Natural killer cell treated with Interleukin-12 subunit alpha and Interleukin-12 subunit beta and Interleukin-15 and Interleukin-18, amount 100 ng/mL, for 72 hours (primary cell): ENCODE measurements around the gene NOX5. TPM values are rescaled to one million over a fixed set of nuclear protein-coding genes. Genes with fewer than 3 reads are reported as not detected.
A peak's percentile ranks its signal among the peaks of the same experiment; 100 is the strongest.

Source experiments
- ATAC-seq, 2 donors: fragments of 150-1000 bp; cut with Tn5 transposase in 1 of 2; sonication (Bioruptor Pico), chemical (Tn5 transposase) in 1 of 2; 2 replicates each; pipeline ENCODE4 v1.10.0; 2021
- DNase-seq: peaks from one replicate; pipeline ENCODE4 v3.0.0; 2022; ENCODE audit warnings: low spot score
- H3K27ac Mint-ChIP-seq, 2 donors: 1 replicate in 1 of 2; 2 replicates in 1 of 2; pipeline ENCODE4 v1.8.0; 2022; ENCODE audit warnings: mixed read lengths in 2 of 2, mild to moderate bottlenecking in 1 of 2, moderate library complexity in 1 of 2
- H3K27me3 Mint-ChIP-seq, 2 donors: 1 replicate in 1 of 2; 2 replicates in 1 of 2; pipeline ENCODE4 v1.8.0; 2022; ENCODE audit warnings: mixed read lengths in 2 of 2
- H3K36me3 Mint-ChIP-seq: one replicate; pipeline ENCODE4 v1.8.0; 2022; ENCODE audit warnings: mixed read lengths
- H3K4me1 Mint-ChIP-seq, 2 donors: 1 replicate in 1 of 2; 2 replicates in 1 of 2; pipeline ENCODE4 v1.8.0; 2022; ENCODE audit warnings: low read depth in 2 of 2, mixed read lengths in 2 of 2, mild to moderate bottlenecking in 1 of 2
- H3K4me3 Mint-ChIP-seq: one replicate; pipeline ENCODE4 v1.8.0; 2022; ENCODE audit warnings: mixed read lengths
- H3K9me3 Mint-ChIP-seq: 2 replicates; pipeline ENCODE4 v1.8.0; 2022; ENCODE audit warnings: mixed read lengths
- total RNA-seq, 2 donors: library from RNA; stranded (reverse); gene quantifications; one replicate each; pipeline ENCODE4 v1.2.3, GENCODE V29; 2022

Gene NOX5
- total RNA-seq, 2 donors from 2014 or later, result not detected

DNA sequence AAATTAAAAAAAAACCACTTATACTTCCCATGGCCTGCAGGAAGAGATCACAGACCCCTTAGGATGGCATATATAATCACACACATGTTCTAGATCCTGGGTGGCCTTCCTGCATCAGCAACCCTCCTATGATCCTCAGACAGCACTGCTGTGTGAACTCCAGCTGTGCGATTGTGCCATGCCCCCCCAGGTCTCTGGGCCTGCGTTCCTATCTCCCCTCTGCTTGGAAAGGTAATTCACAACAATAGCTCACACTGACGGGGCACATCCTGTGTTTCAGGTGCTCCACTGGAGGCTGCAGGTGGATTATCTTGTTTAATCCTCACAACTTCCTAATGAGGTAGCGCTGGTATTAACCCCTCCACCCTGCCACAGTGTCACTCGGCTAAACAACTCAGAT, 74.8 kb downstream of the NOX5 start:
- no peaks in the 10 kb centered on the region for H3K4me1 Mint-ChIP-seq
- no peaks in the 10 kb centered on the region for H3K9me3 Mint-ChIP-seq
- H3K27me3 Mint-ChIP-seq, result peaks cover 26 to 44% of the 10 kb centered on the region in 2 donors
- H3K36me3 Mint-ChIP-seq, result no peaks in the 10 kb centered on the region
- H3K27ac Mint-ChIP-seq, result no peak overlapping the region
- ATAC-seq (no peak), DNase-seq (no peak)
- H3K4me3 Mint-ChIP-seq, result no peak overlapping the region

DNA sequence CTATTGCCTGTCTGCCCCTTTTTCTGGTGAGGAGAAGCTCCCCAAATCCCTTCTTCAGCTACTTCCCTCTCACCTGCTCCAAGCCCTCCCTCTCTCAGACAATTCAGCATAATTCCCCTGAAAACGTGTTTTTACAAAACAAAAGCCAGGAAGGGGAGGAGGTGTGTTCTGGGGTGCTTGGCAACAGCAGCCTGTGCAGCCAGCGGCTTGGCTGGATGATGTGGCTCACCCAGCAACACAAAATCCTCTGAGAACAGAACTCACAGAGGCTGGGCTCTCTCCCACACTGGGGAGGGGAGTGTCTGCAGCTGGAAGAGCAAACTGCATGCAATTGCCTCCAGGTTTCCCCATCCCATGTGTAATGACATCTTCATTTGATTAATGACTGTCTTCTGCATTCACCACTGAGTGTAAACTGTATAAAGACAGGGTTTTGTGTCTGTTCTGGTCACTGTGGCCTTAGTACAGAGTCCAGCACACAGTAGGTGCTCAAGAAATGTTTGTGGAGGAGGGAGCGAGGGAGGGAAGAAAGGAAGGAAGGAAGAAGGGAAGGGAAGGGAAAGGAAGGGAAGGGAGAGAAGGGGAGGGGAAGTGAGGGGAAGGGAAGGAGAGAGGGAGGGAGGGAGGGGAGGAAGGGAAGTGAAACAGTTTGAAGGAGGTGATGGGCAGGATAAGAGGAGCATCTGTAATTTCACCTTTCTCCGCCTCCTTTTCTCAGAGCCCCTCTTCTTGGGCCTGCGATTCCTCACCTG, 75.9 kb downstream of the NOX5 start:
- Mint-ChIP-seq H3K4me3 (no peak overlapping the region), H3K4me1 (no peaks in the 10 kb centered on the region), H3K27me3 (peaks cover 21 to 32% of the 10 kb centered on the region in 2 donors), H3K27ac (no peak overlapping the region), H3K36me3 (no peaks in the 10 kb centered on the region), H3K9me3 (no peaks in the 10 kb centered on the region)
- ATAC-seq (no peak), DNase-seq (no peak)

DNA sequence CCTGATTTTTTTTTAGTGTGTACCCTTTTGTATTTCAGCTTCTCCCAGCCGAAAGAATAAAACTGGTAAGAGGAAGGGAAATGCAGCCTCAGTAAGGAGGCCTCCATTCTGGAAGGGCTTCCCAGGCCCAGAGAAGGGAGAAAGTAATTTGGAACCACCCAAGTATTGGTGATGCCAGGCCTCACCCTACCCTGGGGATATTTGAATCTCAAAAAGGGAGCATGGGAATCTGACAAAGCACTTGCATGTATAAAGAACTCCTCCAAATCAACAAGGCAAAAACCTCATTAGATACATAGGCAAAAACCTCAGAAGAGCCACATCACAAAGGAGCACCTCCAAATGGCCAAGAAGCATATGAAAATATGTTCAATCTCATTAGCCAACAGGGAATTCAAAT, 77.2 kb downstream of the NOX5 start:
- peaks cover 0 to 4% of the 10 kb centered on the region in 2 donors for H3K4me1 Mint-ChIP-seq
- peaks cover 20 to 28% of the 10 kb centered on the region in 2 donors for H3K27me3 Mint-ChIP-seq
- H3K4me3 Mint-ChIP-seq, result no peak overlapping the region
- H3K36me3 Mint-ChIP-seq, result no peaks in the 10 kb centered on the region
- ATAC-seq (no peak), DNase-seq (no peak)
- H3K27ac Mint-ChIP-seq, result no peak overlapping the region
- H3K9me3 Mint-ChIP-seq, result no peaks in the 10 kb centered on the region

DNA sequence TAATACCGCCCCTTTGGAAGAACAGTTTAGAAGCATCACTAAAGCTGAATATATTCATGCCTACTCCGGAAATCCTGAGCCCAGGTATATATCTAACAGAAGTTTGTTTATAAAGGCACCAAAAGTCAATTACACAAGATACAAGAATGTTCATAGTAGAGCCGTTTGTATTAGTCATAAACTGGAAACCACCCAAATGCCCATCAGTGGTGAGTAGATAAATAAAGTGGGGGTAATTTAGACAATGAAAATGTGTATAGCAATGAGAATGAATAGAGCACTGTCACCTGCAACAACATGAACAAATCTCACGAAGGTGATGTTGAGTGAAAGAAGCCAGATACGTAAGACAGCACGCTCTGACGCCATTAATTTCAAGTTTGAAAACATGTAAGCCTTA, 77.7 kb downstream of the NOX5 start:
- ATAC-seq, result no peak
- H3K4me3 Mint-ChIP-seq, result no peak overlapping the region
- H3K27me3 Mint-ChIP-seq, result peaks cover 20 to 27% of the 10 kb centered on the region in 2 donors
- DNase-seq, result no peak
- no peaks in the 10 kb centered on the region for H3K36me3 Mint-ChIP-seq
- no peaks in the 10 kb centered on the region for H3K9me3 Mint-ChIP-seq
- H3K27ac Mint-ChIP-seq, result no peak overlapping the region
- peaks cover 0 to 4% of the 10 kb centered on the region in 2 donors for H3K4me1 Mint-ChIP-seq

DNA sequence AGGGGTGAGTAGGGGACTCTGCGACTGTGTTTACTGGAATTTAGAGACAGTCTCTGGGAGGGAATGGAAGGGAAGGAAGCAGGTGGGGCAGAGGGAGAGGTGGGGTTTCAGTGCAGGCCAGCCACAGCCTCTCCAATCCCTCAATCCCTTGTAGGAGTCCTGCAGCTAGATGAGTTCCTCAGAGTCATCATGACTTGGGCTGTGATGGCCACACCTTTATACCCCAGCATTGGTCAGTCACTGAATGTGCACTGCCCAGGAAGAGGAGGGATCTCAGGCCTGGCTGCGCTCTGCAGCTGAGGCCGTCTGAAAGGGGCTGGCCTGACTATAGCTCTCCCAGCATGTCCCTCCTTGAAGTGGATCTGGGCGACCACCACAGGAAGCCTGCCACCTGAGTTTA, 78.6 kb downstream of the NOX5 start:
- Mint-ChIP-seq H3K36me3 (no peaks in the 10 kb centered on the region), H3K27me3 (peaks cover 14 to 17% of the 10 kb centered on the region in 2 donors), H3K27ac (no peak overlapping the region), H3K4me1 (peaks cover 0 to 4% of the 10 kb centered on the region in 2 donors), H3K4me3 (no peak overlapping the region), H3K9me3 (no peaks in the 10 kb centered on the region)
- ATAC-seq (no peak), DNase-seq (no peak)

DNA sequence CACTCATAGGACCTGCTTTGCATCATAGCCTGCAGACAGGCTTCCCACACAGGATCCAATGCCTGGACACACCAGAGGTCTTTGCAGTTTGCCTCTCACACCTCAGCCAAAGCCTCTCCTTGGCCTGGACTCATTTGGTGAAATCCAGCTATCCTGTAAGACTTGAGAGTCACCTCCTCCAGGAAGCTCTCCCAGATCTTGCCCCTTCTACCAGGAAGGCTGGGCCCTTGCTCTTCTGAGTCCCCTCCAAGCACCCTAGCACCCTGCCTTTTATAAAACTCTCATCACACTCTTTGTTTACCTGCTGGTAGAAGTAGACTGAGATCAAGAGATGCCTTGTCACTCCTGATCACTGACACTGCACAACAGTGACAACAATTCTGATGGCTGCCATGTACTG, 79.1 kb downstream of the NOX5 start:
- DNase-seq (no peak), ATAC-seq (no peak)
- Mint-ChIP-seq H3K4me1 (peaks cover 0 to 4% of the 10 kb centered on the region in 2 donors), H3K4me3 (no peak overlapping the region), H3K27ac (no peak overlapping the region), H3K9me3 (no peaks in the 10 kb centered on the region), H3K27me3 (peaks cover 12 to 13% of the 10 kb centered on the region in 2 donors), H3K36me3 (no peaks in the 10 kb centered on the region)

DNA sequence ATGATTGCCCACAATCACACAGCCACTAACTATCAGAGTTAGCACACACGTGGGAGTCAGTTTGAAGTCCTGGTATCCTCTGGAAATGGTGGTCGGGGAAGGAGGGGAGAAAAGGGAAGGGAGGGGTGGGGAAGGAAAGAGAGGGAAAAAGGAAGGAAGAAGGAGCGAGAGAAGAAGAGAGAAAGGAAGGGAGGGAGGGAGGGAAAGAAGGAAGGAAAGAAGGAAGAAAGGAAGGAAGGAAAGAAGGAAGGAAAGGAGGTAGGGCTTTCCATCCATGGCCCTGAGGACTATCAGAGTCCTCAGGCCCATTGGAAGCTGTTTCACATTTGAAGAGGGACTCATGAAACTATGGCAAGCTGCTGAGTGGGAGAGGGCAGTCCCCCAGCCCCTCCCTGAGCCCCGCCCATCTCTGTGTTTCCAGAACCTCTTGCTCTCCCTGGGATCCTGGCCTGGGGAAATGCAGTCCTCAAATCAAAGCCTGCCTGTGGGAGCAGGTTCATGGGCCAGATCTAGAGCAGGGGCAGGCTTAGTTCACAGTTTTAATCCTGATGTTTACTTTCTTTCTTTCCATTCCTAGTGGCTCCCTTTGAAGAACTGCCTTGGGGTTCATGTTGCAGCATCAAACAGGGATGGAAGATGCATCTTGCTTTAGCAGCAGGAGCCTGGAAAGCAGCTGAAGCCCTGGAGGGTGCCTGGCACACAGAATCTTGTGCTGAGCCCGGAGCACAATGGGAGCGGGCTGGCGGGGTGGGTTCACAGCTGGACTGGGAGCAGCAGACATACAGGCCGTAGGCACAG, 79.8 kb downstream of the NOX5 start:
- no peaks in the 10 kb centered on the region for H3K36me3 Mint-ChIP-seq
- peaks cover 0 to 4% of the 10 kb centered on the region in 2 donors for H3K4me1 Mint-ChIP-seq
- H3K27ac Mint-ChIP-seq, result no peak overlapping the region
- no peaks in the 10 kb centered on the region for H3K9me3 Mint-ChIP-seq
- ATAC-seq (no peak), DNase-seq (no peak)
- peaks cover 6 to 8% of the 10 kb centered on the region in 2 donors for H3K27me3 Mint-ChIP-seq
- no peak overlapping the region for H3K4me3 Mint-ChIP-seq

DNA sequence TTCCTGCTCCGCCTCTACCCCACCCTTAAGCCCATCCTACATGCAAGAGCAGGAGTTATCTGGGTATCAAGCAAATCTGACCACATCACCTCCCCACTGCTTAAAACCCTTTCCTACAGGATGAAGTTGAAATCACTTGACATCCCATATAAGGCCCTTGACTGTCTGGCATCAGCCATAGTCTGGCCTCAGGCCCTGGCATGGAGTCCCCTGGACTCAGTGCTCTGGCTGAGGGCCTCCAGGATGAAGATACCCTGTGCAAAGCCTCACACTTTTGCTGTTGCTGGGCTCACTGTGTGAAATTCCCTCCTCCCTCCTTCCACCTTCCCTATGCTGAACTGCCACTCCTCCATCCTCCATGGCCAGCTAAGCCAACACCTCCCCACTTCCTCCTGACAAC, 80.8 kb downstream of the NOX5 start:
- ATAC-seq (no peak), DNase-seq (no peak)
- Mint-ChIP-seq H3K9me3 (no peaks in the 10 kb centered on the region), H3K27me3 (peaks cover 0 to 2% of the 10 kb centered on the region in 2 donors), H3K4me1 (peaks cover 0 to 4% of the 10 kb centered on the region in 2 donors), H3K36me3 (no peaks in the 10 kb centered on the region), H3K27ac (no peak overlapping the region), H3K4me3 (no peak overlapping the region)

DNA sequence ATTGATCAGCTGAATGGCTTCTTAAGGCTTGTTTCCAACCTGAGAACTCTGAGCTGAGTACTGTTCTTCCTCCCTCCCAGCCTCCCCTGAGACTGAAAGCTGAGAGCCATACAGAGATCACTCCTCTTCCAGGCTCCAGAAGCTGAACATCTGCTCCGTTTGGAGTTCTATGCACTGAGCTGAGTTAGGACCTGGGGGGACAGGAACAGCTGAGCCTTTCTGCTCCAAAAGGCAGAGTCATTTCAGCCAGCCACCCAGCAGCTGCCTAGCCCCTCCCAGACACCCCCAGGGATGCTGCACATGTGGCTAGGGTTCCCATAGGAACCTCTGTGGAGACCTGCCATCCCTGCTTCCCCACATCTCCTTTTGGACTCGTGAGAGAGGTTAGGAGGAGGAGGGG, 81.7 kb downstream of the NOX5 start:
- Mint-ChIP-seq H3K27ac (no peak overlapping the region), H3K4me1 (peaks cover 0 to 4% of the 10 kb centered on the region in 2 donors), H3K9me3 (no peaks in the 10 kb centered on the region), H3K36me3 (no peaks in the 10 kb centered on the region), H3K4me3 (no peak overlapping the region), H3K27me3 (peaks cover 0 to 2% of the 10 kb centered on the region in 2 donors)
- DNase-seq (no peak), ATAC-seq (no peak)

DNA sequence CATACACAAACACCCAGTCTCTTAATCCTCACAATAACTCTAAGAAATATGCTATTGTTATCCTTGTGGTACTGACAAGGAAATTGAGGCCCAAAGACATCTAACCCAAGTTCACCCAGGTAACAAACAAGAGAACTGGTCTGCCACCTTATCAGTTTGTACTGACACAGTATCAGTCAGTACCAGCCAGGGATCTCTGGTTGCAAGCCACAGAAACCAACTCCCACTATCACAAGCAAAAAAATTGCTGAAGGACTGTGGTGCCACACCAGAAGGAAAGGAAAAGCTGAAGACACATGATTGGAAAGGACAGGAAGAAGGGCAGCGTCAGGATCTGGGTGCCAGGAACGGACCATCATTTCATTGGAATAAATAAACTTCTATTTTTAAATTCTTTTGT, 82.1 kb downstream of the NOX5 start:
- H3K9me3 Mint-ChIP-seq, result no peaks in the 10 kb centered on the region
- H3K27ac Mint-ChIP-seq, result no peak overlapping the region
- peaks cover under 1 to 2% of the 10 kb centered on the region in 2 donors for H3K27me3 Mint-ChIP-seq
- H3K4me3 Mint-ChIP-seq, result no peak overlapping the region
- peaks cover 0 to 4% of the 10 kb centered on the region in 2 donors for H3K4me1 Mint-ChIP-seq
- no peak for DNase-seq
- no peaks in the 10 kb centered on the region for H3K36me3 Mint-ChIP-seq
- ATAC-seq, result no peak

DNA sequence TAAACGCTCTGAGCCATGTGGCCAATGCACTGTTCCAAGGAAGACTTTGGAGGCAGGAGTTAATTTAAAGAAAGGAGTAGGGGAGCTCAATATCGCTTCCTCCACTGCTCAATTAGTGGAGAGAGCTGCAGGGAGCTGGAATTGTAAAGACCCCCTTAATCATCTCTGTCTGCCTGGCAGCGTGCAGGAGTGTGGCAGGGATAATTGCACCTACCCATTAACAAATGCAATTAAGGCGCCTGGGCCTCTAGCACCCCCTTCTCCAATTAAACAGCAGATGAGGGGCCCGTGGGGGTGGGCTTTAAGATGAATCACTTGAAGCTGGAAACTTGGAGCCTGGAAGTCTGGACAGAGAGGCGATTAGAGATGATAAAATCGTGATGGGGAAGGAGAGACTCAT, 84.3 kb downstream of the NOX5 start:
- Mint-ChIP-seq H3K4me1 (peaks cover 6 to 11% of the 10 kb centered on the region in 2 donors), H3K36me3 (no peaks in the 10 kb centered on the region), H3K27me3 (peaks cover 4 to 5% of the 10 kb centered on the region in 2 donors), H3K4me3 (no peak overlapping the region), H3K9me3 (no peaks in the 10 kb centered on the region), H3K27ac (no peak overlapping the region)
- no peak for ATAC-seq
- no peak for DNase-seq

DNA sequence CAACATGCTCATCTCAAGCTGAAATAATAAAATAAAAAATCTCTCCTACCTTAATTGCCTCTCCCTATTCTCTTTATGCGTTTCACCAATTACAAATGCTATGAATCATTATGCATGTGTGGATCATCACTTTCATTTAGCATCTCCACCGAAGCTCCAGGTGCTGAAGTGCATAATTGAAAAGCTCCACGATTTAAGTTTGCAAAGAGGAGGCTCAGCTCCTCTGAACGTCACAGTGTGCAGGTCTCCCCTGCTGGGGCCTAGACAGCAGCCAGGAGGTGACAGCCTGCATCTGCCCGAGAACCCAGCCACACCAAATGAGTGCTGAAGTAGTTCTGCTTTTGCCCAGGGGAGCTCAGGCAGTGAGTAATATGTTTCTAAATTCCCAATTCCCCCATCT, 85.4 kb downstream of the NOX5 start:
- ATAC-seq (no peak), DNase-seq (no peak)
- Mint-ChIP-seq H3K27me3 (peaks cover 4 to 5% of the 10 kb centered on the region in 2 donors), H3K27ac (no peak overlapping the region), H3K36me3 (no peaks in the 10 kb centered on the region), H3K9me3 (no peaks in the 10 kb centered on the region), H3K4me1 (peaks cover 12 to 18% of the 10 kb centered on the region in 2 donors), H3K4me3 (no peak overlapping the region)

DNA sequence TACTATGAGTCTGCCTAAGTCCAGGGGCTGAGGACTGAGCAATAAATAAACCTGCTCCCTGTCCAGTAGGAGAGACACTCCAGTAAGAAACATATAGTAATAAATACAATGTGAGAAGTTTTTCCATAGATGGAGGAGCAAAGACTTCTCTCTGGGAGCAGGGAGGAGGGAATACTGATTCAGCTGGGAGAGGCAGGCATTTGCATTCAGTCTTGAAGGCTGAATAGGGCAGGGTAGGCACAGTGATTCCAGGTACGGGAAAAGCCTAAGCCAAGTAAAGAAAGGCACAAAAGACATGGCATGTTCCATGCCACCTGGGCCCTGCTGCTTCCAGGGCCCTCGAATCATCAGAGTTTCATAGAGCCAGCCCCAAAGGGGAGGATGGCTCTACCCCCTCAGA, 86.3 kb downstream of the NOX5 start:
- Mint-ChIP-seq H3K9me3 (no peaks in the 10 kb centered on the region), H3K4me1 (peaks cover 12 to 14% of the 10 kb centered on the region in 2 donors), H3K36me3 (no peaks in the 10 kb centered on the region), H3K27ac (no peak overlapping the region), H3K4me3 (no peak overlapping the region), H3K27me3 (peaks cover 3 to 4% of the 10 kb centered on the region in 2 donors)
- no peak for ATAC-seq
- DNase-seq, result no peak

DNA sequence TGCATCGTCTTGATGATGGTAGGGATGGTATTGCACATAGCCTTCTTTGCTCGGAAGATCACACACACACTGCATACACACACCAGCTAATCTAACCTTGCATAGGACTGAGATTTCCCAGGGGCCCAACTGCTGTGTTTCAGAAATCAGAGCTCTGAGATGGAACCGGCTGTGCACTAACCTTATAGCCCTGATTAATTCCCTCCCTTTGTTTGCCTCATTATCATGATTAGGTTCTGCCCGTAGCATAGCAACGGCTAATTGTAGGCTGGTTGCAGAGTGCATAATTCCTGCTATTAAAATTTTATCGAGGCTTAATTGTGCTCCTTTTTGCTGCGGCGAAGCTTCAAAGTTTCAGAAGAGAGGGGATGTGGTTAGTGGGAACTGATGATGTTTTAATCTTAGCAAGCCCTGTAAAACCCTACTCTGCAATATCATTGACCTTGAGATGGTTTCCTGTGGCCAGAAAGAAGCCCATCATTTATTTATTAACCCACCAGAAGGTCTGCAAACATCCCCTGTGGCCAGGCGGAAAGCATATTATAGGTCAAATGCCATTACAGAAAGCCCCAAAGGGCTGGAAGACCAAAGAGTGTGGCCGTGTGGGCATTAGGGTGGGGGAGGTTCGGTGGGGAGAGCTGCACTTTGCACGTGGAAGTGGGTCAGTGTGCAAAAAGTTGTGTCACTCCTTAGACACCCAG, 89.7 kb downstream of the NOX5 start:
- Mint-ChIP-seq H3K27me3 (peaks cover 4 to 9% of the 10 kb centered on the region in 2 donors), H3K27ac (no peak overlapping the region), H3K36me3 (no peaks in the 10 kb centered on the region), H3K4me1 (peaks cover 18 to 20% of the 10 kb centered on the region in 2 donors), H3K4me3 (peak overlapping the region; percentile 18), H3K9me3 (no peaks in the 10 kb centered on the region)
- DNase-seq (no peak), ATAC-seq (peak in 1 of 2 donors; percentile 55)
